C4-2B (cell line): Measurements from ENCODE around the gene PHF12.

ENCODE experiments used
- H3K27ac ChIP-seq: fragments of 450-650 bp; 2 replicates; pipeline ENCODE4 v1.5.1; 2017
- CTCF ChIP-seq: fragments of 450-650 bp; conservative IDR thresholded peaks from 2 replicates; pipeline ENCODE4 v1.5.1; 2017; ENCODE audit warnings: mild to moderate bottlenecking
- ZFX ChIP-seq: fragments of 450-650 bp; IDR thresholded peaks from 2 replicates; pipeline ENCODE4 v1.6.1; 2017

The PHF12 gene

GRCh38 chr17:28954886-28955285 lies 3.6 kb upstream of the PHF12 start:
- TF ChIP-seq ZFX: no peak
- no peak for TF ChIP-seq CTCF
- no peak overlapping the region for H3K27ac ChIP-seq

- no peak overlapping the region; the same call in 1 of the 2 replicates for H3K27ac ChIP-seq
- no peak for TF ChIP-seq ZFX
- peak; percentile 91 for TF ChIP-seq CTCF
Observed at GRCh38 chr17:28953444-28954118, 2.3 kb upstream of the PHF12 start.

GRCh38 chr17:28951991-28952975 lies 965 bp upstream of the PHF12 start:
- H3K27ac ChIP-seq: peak overlapping the region; percentile 98
- TF ChIP-seq CTCF (no peak), ZFX (no peak)

GRCh38 chr17:28950752-28951427 lies 428 bp downstream of the PHF12 start:
- TF ChIP-seq ZFX: peak; percentile 84; the same call in 1 of the 2 replicates
- TF ChIP-seq CTCF: no peak
- H3K27ac ChIP-seq: peak overlapping the region; percentile 98

- H3K27ac ChIP-seq: peak overlapping the region; percentile 98
- no peak for TF ChIP-seq ZFX
- no peak for TF ChIP-seq CTCF
Observed at GRCh38 chr17:28950017-28950751, 1.1 kb downstream of the PHF12 start.

GRCh38 chr17:28949185-28950016 lies 1.9 kb downstream of the PHF12 start:
- TF ChIP-seq ZFX (peak; percentile 56), CTCF (no peak)

More at GRCh38 chr17:28949185-28950016, 1.9 kb downstream of the PHF12 start:
- peak overlapping the region; percentile 98 for H3K27ac ChIP-seq
